Right cardiac atrium (tissue), 5 donors: Measurements from ENCODE around the gene GRB10. TPM values are rescaled to one million over a fixed set of nuclear protein-coding genes. Genes with fewer than 3 reads are reported as not detected.

ENCODE experiments used
- ATAC-seq, 2 donors: fragments of 200-7000 bp; cut with Tn5 transposase; one replicate each; pipeline versions ENCODE4 v1.8.0 to v1.9.1; 2020; ENCODE audit warnings: moderate library complexity in 2 of 2, mild to moderate bottlenecking in 1 of 2
- DNase-seq, 3 donors: peaks; one replicate each; pipeline ENCODE4 v3.0.0-alpha.2; 2020
- H3K27ac ChIP-seq: one replicate; pipeline ENCODE4 v1.5.1; 2013; ENCODE audit warnings: mild to moderate bottlenecking, low read length, control low read depth, moderate library complexity
- H3K27me3 ChIP-seq: one replicate; pipeline ENCODE4 v1.6.1; 2013; ENCODE audit not compliant: control insufficient read depth, insufficient read depth
- H3K4me1 ChIP-seq: one replicate; pipeline ENCODE4 v1.6.1; 2013; ENCODE audit warnings: low read length; ENCODE audit not compliant: control insufficient read depth, insufficient read depth
- H3K4me3 ChIP-seq: one replicate; pipeline ENCODE4 v1.5.1; 2013; ENCODE audit warnings: low read length, control low read depth
- H3K9me3 ChIP-seq: one replicate; pipeline ENCODE4 v1.6.1; 2013; ENCODE audit warnings: low read length; ENCODE audit not compliant: control insufficient read depth
- whole genome bisulfite sequencing: extraction: QIAGEN DNeasy Blood & Tissue Kit; methylation state at CpG from one replicate; pipeline ENCODE4 v1.1.7; 2013; 5-methylcytosine and 5-hydroxymethylcytosine counted together
- intact Hi-C, 4 donors: fragments of 100-400 bp; cut with DNase I; formaldehyde crosslinking; loops; one replicate each; pipeline versions ENCODE4 v1.11.0 to v1.14.0; 2022 to 2023
- polyA plus RNA-seq: library from polyadenylated mRNA; stranded (reverse); fragments of 200-250 nt; gene quantifications from one replicate; pipeline ENCODE4 v1.2.3, GENCODE V29; 2013
- total RNA-seq, 4 donors: library from RNA; stranded (reverse); fragmentation: NEBNext Ultra II Directional; extraction: Animal tissue kit (Norgen Biotek cat#: 25700); gene quantifications; one replicate each; pipeline ENCODE4 v1.2.1, GENCODE V29; 2021
- donor health status: healthy with polysubstance abuse.
- donor health status: DM: no; HTN: yes; CAD: no.
- donor health status: DM: no; HTN: no; CAD: no.
- donor health status: DM: no; HTN: yes; CAD: no; lungs with severe emphysema.
- donor health status: DM: yes; HTN: yes; CAD: no.

The GRB10 gene
- total and polyA plus RNA-seq, 5 donors = 35.2 to 86.0 (median 60.2) TPM

DNA sequence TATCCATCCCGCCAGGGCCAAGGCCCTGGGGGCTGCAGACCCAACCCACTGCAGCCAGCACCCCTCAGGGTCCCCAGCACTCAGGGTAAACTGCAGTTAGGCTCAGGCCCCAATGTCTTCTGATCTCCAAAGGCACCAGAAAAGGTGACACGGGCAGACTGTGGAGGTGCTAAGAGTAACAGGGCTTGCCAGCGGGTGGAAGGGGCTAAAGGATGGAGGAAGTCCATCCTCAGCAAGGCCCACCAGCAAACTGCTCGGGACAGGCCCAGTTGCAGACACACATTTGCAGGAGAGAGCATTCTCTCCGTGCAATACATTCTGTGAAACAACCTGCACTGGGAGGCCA, 121.9 kb downstream of the GRB10 start:
- Histone ChIP-seq H3K9me3 (no peaks in the 10 kb centered on the region), H3K4me1 (peaks cover 48% of the 10 kb centered on the region), H3K27me3 (no peaks in the 10 kb centered on the region), H3K4me3 (no peak overlapping the region), H3K27ac (no peak overlapping the region)
- WGBS = 89% methylated on average over 5 of the region's 5 CpGs
- DNase-seq (peak in 1 of 3 donors; percentile 28), ATAC-seq (no peak)
- intact Hi-C loops = no loop called here

- no peak overlapping the region for H3K27ac ChIP-seq
- peaks cover 48% of the 10 kb centered on the region for H3K4me1 ChIP-seq
- intact Hi-C loops = no loop called here
- H3K9me3 ChIP-seq = no peaks in the 10 kb centered on the region
- peak in 2 of 3 donors; percentile 71 to 74 for DNase-seq
- H3K27me3 ChIP-seq = no peaks in the 10 kb centered on the region
- WGBS = 71% methylated on average over 30 of the region's 30 CpGs
- no peak overlapping the region for H3K4me3 ChIP-seq
- ATAC-seq = no peak
Measured at GRCh38 chr7:50660040-50660829, 122.5 kb downstream of the GRB10 start.

DNA sequence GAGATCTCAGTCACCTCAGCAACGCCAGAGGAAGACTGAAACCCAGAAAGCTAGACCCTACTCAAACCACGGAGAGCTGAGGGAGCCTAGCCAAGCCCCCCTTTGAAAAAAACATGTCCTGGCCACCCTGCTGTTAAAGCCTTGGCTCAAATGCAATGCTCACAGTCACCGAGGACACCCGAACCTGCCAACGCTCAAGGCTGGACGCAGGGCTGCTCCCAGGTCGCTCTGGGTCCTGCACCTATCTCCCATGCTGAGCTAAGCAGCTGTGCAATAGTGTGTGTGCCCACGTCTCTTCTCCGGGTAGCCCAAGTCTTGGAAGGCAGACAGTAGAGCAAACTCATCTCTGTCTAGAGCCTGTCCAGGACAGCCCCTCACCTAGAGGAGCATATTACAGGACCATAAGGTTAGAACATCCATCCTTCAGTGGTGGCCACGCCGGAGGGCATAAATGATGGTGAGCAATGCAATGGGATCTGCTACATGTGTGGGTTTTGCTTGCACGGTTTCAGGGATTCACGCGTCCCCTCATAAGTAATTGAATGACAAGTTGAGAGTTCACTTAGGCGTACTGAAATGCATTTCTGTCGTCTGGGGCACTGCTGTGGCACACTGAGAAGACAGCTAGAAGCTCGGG, 123.2 kb downstream of the GRB10 start:
- no peaks in the 10 kb centered on the region for H3K9me3 ChIP-seq
- no peak overlapping the region for H3K4me3 ChIP-seq
- DNase-seq (no peak), ATAC-seq (no peak)
- no peaks in the 10 kb centered on the region for H3K27me3 ChIP-seq
- WGBS = 87% methylated on average over 17 of the region's 17 CpGs
- H3K4me1 ChIP-seq = peaks cover 49% of the 10 kb centered on the region
- no peak overlapping the region for H3K27ac ChIP-seq
- intact Hi-C loops = no loop called here

- DNase-seq (peak in 1 of 3 donors; percentile 39), ATAC-seq (no peak)
- no peaks in the 10 kb centered on the region for H3K9me3 ChIP-seq
- no peaks in the 10 kb centered on the region for H3K27me3 ChIP-seq
- 73% methylated on average over 11 of the region's 11 CpGs for WGBS
- no peak overlapping the region for H3K27ac ChIP-seq
- no peak overlapping the region for H3K4me3 ChIP-seq
- H3K4me1 ChIP-seq = peaks cover 50% of the 10 kb centered on the region
- intact Hi-C loops = no loop called here
Measured at GRCh38 chr7:50658696-50659095, 124.0 kb downstream of the GRB10 start.

- 71% methylated on average over 7 of the region's 7 CpGs for WGBS
- Histone ChIP-seq H3K4me1 (peaks cover 45% of the 10 kb centered on the region), H3K9me3 (no peaks in the 10 kb centered on the region), H3K4me3 (no peak overlapping the region), H3K27me3 (no peaks in the 10 kb centered on the region), H3K27ac (peak overlapping the region; percentile 94)
- ATAC-seq = no peak
- intact Hi-C loops = no loop called here
- peak in 1 of 3 donors; percentile 34 for DNase-seq
Measured at GRCh38 chr7:50657912-50658311, 124.8 kb downstream of the GRB10 start.

GRCh38 chr7:50657341-50657873, 125.3 kb downstream of the GRB10 start:
- H3K27me3 ChIP-seq = no peaks in the 10 kb centered on the region
- peaks cover 45% of the 10 kb centered on the region for H3K4me1 ChIP-seq
- ATAC-seq (peak; percentile 71 to 75), DNase-seq (peak in 2 of 3 donors; percentile 69 to 88)
- intact Hi-C loops = no loop called here
- H3K27ac ChIP-seq = peak overlapping the region; percentile 87
- H3K4me3 ChIP-seq = no peak overlapping the region
- H3K9me3 ChIP-seq = no peaks in the 10 kb centered on the region
- WGBS = 11% methylated on average over 9 of the region's 9 CpGs

- DNase-seq (peak in 1 of 3 donors; percentile 64), ATAC-seq (no peak)
- H3K4me1 ChIP-seq = peaks cover 35% of the 10 kb centered on the region
- H3K4me3 ChIP-seq = no peak overlapping the region
- WGBS = 64% methylated on average over 16 of the region's 16 CpGs
- intact Hi-C loops = no loop called here
- H3K9me3 ChIP-seq = no peaks in the 10 kb centered on the region
- peak overlapping the region; percentile 76 for H3K27ac ChIP-seq
- H3K27me3 ChIP-seq = no peaks in the 10 kb centered on the region
Measured at GRCh38 chr7:50656141-50656895, 126.4 kb downstream of the GRB10 start.

DNA sequence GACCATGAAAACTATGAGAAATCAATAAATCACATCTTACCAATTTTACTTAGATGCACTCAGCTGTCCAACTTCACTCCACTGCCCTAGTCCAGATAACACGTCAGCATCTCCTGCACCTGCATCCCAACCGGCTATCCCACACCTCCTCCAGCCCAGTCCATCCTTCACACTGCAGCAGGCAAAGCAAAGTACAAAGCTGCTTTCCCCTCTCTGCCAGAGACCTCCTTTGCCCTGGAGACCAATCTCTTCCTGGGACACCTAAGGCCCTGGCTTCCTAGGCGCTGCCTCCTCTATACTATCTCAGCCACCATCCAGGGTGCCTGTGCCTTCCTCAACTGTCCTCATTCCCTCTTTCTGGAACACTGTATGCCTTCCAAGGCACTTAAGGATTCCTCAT, 127.2 kb downstream of the GRB10 start:
- 81% methylated on average over 3 of the region's 3 CpGs for WGBS

DNA sequence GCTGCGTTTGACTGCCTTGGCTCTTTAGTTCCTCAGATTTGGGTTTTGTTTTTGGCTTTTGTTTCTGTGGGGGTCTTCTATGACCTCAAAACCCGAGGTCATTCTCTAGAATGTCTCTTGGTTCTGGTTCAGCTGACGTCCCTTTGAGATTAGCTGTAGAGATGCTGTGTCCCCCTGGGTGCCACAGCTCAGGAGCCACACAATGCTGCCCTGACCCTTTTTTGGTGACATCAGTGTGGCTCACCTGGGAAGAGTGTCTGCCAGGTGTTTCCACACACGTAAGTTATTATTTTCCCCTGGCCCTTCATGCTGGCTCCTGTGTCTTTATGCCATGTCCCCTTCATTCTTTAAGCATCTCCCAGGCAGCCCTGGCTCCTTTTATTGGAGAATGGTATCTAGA, 127.7 kb downstream of the GRB10 start:
- WGBS = 53% methylated on average over 4 of the region's 4 CpGs
- peaks cover 32% of the 10 kb centered on the region for H3K4me1 ChIP-seq
- intact Hi-C loops = no loop called here

More for the DNA sequence above, 127.2 kb downstream of the GRB10 start:
- ATAC-seq (no peak), DNase-seq (peak in 1 of 3 donors; percentile 23)
- Histone ChIP-seq H3K27me3 (no peaks in the 10 kb centered on the region), H3K27ac (peak overlapping the region; percentile 76), H3K4me1 (peaks cover 32% of the 10 kb centered on the region), H3K4me3 (no peak overlapping the region), H3K9me3 (no peaks in the 10 kb centered on the region)
- intact Hi-C loops = no loop called here

DNA sequence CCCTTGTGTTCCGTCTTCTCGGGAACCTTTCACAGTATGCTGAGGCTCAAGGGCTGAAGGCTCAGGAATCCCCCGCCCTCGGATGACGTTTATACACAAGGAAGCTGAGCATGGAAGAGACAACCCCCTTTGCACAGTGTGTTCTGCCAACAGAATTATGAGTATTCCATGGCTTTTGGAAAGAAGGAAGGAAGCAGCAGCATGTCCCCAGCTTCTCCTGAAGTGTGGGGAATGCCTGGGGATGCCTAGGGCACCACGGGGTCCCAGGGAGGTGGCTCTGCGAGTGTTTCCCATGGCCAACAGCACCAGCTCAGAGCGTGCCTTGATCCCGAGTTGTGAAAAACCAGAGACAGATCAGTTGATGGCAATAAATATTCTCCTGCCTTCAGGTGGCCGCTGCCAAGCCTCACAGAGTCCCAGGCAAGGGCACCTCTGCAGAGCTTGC, 128.7 kb downstream of the GRB10 start:
- no peaks in the 10 kb centered on the region for H3K27me3 ChIP-seq
- H3K4me3 ChIP-seq = no peak overlapping the region
- peak overlapping the region; percentile 88 for H3K27ac ChIP-seq
- no peaks in the 10 kb centered on the region for H3K9me3 ChIP-seq
- DNase-seq (peak; percentile 76 to 91 (median 79)), ATAC-seq (peak; percentile 82 to 83)
- WGBS = 39% methylated on average over 10 of the region's 10 CpGs
- peaks cover 32% of the 10 kb centered on the region for H3K4me1 ChIP-seq
- intact Hi-C loops = no loop called here

More for the DNA sequence above, 127.7 kb downstream of the GRB10 start:
- no peaks in the 10 kb centered on the region for H3K27me3 ChIP-seq
- H3K27ac ChIP-seq = peak overlapping the region; percentile 65
- H3K4me3 ChIP-seq = no peak overlapping the region
- DNase-seq = no peak
- H3K9me3 ChIP-seq = no peaks in the 10 kb centered on the region
- no peak for ATAC-seq
